Tibial nerve (tissue), 3 donors: ENCODE results near the gene APOC3.

Experiments used
- POLR2A ChIP-seq, 2 donors: fragments of 450-650 bp; IDR thresholded peaks; one replicate each; pipeline ENCODE4 v1.6.1; 2017; ENCODE audit warnings: antibody characterized with exemption in 2 of 2, mild to moderate bottlenecking in 2 of 2, moderate library complexity in 2 of 2
- TF ChIP-seq, protein P1 (sequence below), 5 experiments: fragments of 200-600 bp in 3 of 5; fragments of 450-650 bp in 2 of 5; sonication (generic) in 3 of 5; IDR thresholded peaks; one replicate each; pipeline ENCODE4 v1.5.1; 2016 to 2019; ENCODE audit warnings: antibody characterized with exemption in 5 of 5, mild to moderate bottlenecking in 3 of 5, moderate library complexity in 2 of 5

GRCh38 chr11:116871248-116871647, 41.5 kb downstream of the APOC3 start:
- TF ChIP-seq, protein P1, sequence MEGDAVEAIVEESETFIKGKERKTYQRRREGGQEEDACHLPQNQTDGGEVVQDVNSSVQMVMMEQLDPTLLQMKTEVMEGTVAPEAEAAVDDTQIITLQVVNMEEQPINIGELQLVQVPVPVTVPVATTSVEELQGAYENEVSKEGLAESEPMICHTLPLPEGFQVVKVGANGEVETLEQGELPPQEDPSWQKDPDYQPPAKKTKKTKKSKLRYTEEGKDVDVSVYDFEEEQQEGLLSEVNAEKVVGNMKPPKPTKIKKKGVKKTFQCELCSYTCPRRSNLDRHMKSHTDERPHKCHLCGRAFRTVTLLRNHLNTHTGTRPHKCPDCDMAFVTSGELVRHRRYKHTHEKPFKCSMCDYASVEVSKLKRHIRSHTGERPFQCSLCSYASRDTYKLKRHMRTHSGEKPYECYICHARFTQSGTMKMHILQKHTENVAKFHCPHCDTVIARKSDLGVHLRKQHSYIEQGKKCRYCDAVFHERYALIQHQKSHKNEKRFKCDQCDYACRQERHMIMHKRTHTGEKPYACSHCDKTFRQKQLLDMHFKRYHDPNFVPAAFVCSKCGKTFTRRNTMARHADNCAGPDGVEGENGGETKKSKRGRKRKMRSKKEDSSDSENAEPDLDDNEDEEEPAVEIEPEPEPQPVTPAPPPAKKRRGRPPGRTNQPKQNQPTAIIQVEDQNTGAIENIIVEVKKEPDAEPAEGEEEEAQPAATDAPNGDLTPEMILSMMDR (IDR thresholded peaks at IDR 0.05): no peak
- TF ChIP-seq POLR2A (IDR thresholded peaks at IDR 0.05): no peak
